ENCODE results near the gene PSMA3.

Gene PSMA3

DNA sequence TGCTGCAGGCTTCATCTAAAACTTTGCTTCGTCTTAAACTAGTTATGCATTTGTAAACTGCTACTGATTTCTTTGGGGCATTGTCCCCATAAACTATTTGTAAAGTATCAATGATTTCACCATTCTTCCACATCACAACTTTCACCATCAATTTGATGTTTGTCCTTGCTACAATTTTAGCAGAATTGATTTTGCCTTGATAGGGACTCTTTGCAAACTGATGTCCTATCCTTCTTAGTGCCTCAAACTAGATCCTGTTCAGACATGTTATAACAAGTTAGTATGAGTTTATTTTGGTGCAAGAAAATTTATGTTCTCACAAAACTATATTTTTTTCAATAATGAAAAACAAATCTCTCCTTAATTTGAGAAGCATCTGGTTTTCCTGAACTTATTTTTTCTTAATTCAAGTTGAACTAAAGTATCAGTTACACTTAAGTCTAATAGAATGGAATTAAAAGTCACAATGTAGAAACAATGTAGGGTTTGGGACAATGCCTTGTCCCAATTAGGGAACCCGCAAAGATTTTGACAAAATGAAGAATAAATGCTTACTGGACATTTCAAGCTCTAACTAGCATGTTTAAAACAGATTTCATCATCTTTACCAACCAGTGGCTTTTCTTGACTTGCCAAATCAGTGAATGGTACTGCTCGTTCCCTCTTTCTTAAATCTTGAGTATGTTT, 43.6 kb downstream of the PSMA3 start (continued):
- no peak for TF ChIP-seq ZFP69B (tag by site-specific recombination; IDR thresholded peaks at IDR 0.05)

DNA sequence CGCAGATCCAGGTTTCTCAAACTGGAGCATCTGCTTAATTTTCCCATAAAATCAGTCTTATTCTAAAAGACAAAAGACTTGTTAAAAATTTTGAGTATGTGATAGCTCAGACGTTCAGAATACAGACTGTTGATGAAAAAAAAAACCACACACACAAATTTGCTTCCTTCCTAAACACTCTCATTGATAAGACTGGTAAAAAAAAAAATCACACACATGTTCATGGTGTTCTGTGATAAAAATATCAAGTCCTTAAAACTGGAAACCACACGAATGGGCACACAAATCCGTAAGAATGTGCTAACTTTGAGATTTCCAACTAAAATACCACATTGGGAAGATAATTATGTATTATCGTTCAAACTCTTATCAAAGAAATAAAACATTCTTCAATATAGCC, 47.0 kb downstream of the PSMA3 start:
- Histone ChIP-seq H3K27ac (ENCODE audit: extremely low read depth, low read depth, low read length) (no peak overlapping the region), H3K9me3 (ENCODE audit: control insufficient read depth, insufficient read depth, low read depth, low read length) (no peaks in the 10 kb centered on the region), H3K36me3 (ENCODE audit: control insufficient read depth in 2 of 2, insufficient read depth in 1 of 2, low read length in 2 of 2) (peaks cover 64 to 82% of the 10 kb centered on the region in 2 experiments), H3K4me1 (ENCODE audit: control insufficient read depth, insufficient read depth, low read length) (0 out of 2 replicates have a peak, but pooled peaks cover 4% of the 10 kb centered on the region), H3K4me3 (ENCODE audit: low read depth, low read length) (no peak overlapping the region)
- POLR2A ChIA-PET = interaction anchor here (0.6 to 1.0 kb wide), 2 partner anchors 16 to 47 kb away, joined by 3 read pairs; partner anchors contain the start of gene PSMA3
- CTCF ChIA-PET = interaction anchor here (0.7 kb wide), 1 partner anchor 137 kb away, joined by 3 read pairs; no protein-coding TSS in a partner anchor
- TF ChIP-seq ZBTB20 (tag by site-specific recombination; IDR thresholded peaks at IDR 0.05) (no peak), ZNF660 (tag by site-specific recombination; IDR thresholded peaks at IDR 0.05) (no peak), ZNF248 (tag by site-specific recombination; IDR thresholded peaks at IDR 0.05) (no peak), HOXD13 (CRISPR knock-in tag; IDR thresholded peaks at IDR 0.05; ENCODE audit: borderline replicate concordance) (no peak), BCL11B (tag by site-specific recombination; IDR thresholded peaks at IDR 0.05; ENCODE audit: low read depth) (no peak)
- TF ChIP-seq, protein P1, sequence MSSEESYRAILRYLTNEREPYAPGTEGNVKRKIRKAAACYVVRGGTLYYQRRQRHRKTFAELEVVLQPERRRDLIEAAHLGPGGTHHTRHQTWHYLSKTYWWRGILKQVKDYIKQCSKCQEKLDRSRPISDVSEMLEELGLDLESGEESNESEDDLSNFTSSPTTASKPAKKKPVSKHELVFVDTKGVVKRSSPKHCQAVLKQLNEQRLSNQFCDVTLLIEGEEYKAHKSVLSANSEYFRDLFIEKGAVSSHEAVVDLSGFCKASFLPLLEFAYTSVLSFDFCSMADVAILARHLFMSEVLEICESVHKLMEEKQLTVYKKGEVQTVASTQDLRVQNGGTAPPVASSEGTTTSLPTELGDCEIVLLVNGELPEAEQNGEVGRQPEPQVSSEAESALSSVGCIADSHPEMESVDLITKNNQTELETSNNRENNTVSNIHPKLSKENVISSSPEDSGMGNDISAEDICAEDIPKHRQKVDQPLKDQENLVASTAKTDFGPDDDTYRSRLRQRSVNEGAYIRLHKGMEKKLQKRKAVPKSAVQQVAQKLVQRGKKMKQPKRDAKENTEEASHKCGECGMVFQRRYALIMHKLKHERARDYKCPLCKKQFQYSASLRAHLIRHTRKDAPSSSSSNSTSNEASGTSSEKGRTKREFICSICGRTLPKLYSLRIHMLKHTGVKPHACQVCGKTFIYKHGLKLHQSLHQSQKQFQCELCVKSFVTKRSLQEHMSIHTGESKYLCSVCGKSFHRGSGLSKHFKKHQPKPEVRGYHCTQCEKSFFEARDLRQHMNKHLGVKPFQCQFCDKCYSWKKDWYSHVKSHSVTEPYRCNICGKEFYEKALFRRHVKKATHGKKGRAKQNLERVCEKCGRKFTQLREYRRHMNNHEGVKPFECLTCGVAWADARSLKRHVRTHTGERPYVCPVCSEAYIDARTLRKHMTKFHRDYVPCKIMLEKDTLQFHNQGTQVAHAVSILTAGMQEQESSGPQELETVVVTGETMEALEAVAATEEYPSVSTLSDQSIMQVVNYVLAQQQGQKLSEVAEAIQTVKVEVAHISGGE (tag by site-specific recombination; conservative IDR thresholded peaks at IDR 0.05; ENCODE audit: low read depth) = no peak

GRCh38 chr14:58292187-58292586, 47.5 kb downstream of the PSMA3 start:
- CTCF ChIA-PET = interaction anchor here (0.7 kb wide), 1 partner anchor 138 kb away, joined by 3 read pairs; no protein-coding TSS in a partner anchor
- no peaks in the 10 kb centered on the region for H3K9me3 ChIP-seq (ENCODE audit: control insufficient read depth, insufficient read depth, low read depth, low read length)
- POLR2A ChIA-PET = interaction anchor here (1.0 kb wide), 1 partner anchor 47 kb away, joined by 3 read pairs; the partner anchor contains the start of gene PSMA3
- no peak overlapping the region for H3K27ac ChIP-seq (ENCODE audit: extremely low read depth, low read depth, low read length)
- H3K4me1 ChIP-seq (ENCODE audit: control insufficient read depth, insufficient read depth, low read length) = 0 out of 2 replicates have a peak, but pooled peaks cover 4% of the 10 kb centered on the region
- no peak overlapping the region for H3K4me3 ChIP-seq (ENCODE audit: low read depth, low read length)
- H3K36me3 ChIP-seq (ENCODE audit: control insufficient read depth in 2 of 2, insufficient read depth in 1 of 2, low read length in 2 of 2) = peaks cover 60 to 79% of the 10 kb centered on the region in 2 experiments
- TF ChIP-seq BCL11A (tag by site-specific recombination; IDR thresholded peaks at IDR 0.05; ENCODE audit: low read depth) (no peak), ZNF501 (tag by site-specific recombination; IDR thresholded peaks at IDR 0.05) (no peak), ZNF433 (tag by site-specific recombination; IDR thresholded peaks at IDR 0.05; ENCODE audit: low read depth) (no peak), ZNF555 (tag by site-specific recombination; conservative IDR thresholded peaks at IDR 0.05) (no peak), BCL11B (tag by site-specific recombination; IDR thresholded peaks at IDR 0.05; ENCODE audit: low read depth) (no peak), ZNF202 (tag by site-specific recombination; IDR thresholded peaks at IDR 0.05; ENCODE audit: borderline replicate concordance) (no peak), ZNF274 (IDR thresholded peaks at IDR 0.05; ENCODE audit: low read length) (no peak), ZNF274 (tag by site-specific recombination; IDR thresholded peaks at IDR 0.05; ENCODE audit: borderline replicate concordance) (no peak), ZNF549 (tag by site-specific recombination; IDR thresholded peaks at IDR 0.05) (no peak), YY2 (tag by site-specific recombination; IDR thresholded peaks at IDR 0.05) (no peak), PRDM10 (tag by site-specific recombination; IDR thresholded peaks at IDR 0.05) (no peak), ZNF266 (tag by site-specific recombination; IDR thresholded peaks at IDR 0.05; ENCODE audit: low read depth) (no peak), TCF7L2 (IDR thresholded peaks at IDR 0.05; ENCODE audit: borderline replicate concordance, low read depth, low read length) (no peak), ZNF654 (tag by site-specific recombination; IDR thresholded peaks at IDR 0.05; ENCODE audit: low read depth) (no peak)
- TF ChIP-seq, protein P2, sequence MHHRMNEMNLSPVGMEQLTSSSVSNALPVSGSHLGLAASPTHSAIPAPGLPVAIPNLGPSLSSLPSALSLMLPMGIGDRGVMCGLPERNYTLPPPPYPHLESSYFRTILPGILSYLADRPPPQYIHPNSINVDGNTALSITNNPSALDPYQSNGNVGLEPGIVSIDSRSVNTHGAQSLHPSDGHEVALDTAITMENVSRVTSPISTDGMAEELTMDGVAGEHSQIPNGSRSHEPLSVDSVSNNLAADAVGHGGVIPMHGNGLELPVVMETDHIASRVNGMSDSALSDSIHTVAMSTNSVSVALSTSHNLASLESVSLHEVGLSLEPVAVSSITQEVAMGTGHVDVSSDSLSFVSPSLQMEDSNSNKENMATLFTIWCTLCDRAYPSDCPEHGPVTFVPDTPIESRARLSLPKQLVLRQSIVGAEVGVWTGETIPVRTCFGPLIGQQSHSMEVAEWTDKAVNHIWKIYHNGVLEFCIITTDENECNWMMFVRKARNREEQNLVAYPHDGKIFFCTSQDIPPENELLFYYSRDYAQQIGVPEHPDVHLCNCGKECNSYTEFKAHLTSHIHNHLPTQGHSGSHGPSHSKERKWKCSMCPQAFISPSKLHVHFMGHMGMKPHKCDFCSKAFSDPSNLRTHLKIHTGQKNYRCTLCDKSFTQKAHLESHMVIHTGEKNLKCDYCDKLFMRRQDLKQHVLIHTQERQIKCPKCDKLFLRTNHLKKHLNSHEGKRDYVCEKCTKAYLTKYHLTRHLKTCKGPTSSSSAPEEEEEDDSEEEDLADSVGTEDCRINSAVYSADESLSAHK (tag by site-specific recombination; IDR thresholded peaks at IDR 0.05) = no peak

Measured in HEK293 (cell line).